ENCODE data around the gene GYPE.

- TF ChIP-seq E2F5 (CRISPR knock-in tag; conservative IDR thresholded peaks at IDR 0.05): no peak
- no peak for TF ChIP-seq ZHX2 (IDR thresholded peaks at IDR 0.05; ENCODE audit: low read depth)
- TF ChIP-seq ZHX2 (CRISPR knock-in tag; IDR thresholded peaks at IDR 0.05; ENCODE audit: borderline replicate concordance): no peak
- no peak for TF ChIP-seq ZBED4 (CRISPR knock-in tag; IDR thresholded peaks at IDR 0.05; ENCODE audit: borderline replicate concordance)
- no peak for TF ChIP-seq MYC (CRISPR knock-in tag; IDR thresholded peaks at IDR 0.05; ENCODE audit: borderline replicate concordance)
- no peak for TF ChIP-seq HDAC1 (CRISPR knock-in tag; IDR thresholded peaks at IDR 0.05)
- TF ChIP-seq CENPBD1 (CRISPR knock-in tag; IDR thresholded peaks at IDR 0.05; ENCODE audit: borderline replicate concordance, low read depth): no peak
- TF ChIP-seq MTA1 (CRISPR knock-in tag; IDR thresholded peaks at IDR 0.05; ENCODE audit: borderline replicate concordance): no peak
- TF ChIP-seq CHD2 (IDR thresholded peaks at IDR 0.05; ENCODE audit: low read depth, low read length): no peak
- no peak for TF ChIP-seq CTCF (CRISPR knock-in tag; IDR thresholded peaks at IDR 0.05)
- TF ChIP-seq DPF2 (CRISPR knock-in tag; IDR thresholded peaks at IDR 0.05; ENCODE audit: borderline replicate concordance, low read depth): no peak
These were observed 15.8 kb upstream of the GYPE start for GRCh38 chr4:143921181-143921580.
